Eye (tissue), 1 donor: Measurements from ENCODE around the gene ANKIB1.
"Not testable (repeated sequence)": the region's sequence is repeated elsewhere in the genome, so short reads cannot be mapped to it uniquely, and the experiment has no call there.

ENCODE experiments used
- DNase-seq: peaks from one replicate; pipeline ENCODE4 v3.0.0-alpha.2; 2015

Gene ANKIB1

GRCh38 chr7:92333866-92334265, 88.1 kb downstream of the ANKIB1 start:
- DNase-seq = no peak

GRCh38 chr7:92335574-92335973, 89.8 kb downstream of the ANKIB1 start:
- no peak for DNase-seq

- no peak for DNase-seq
Measured at GRCh38 chr7:92336662-92337340, 91.0 kb downstream of the ANKIB1 start.

- DNase-seq = no peak
Measured at GRCh38 chr7:92340016-92340415, 94.2 kb downstream of the ANKIB1 start.

GRCh38 chr7:92343714-92344113, 97.9 kb downstream of the ANKIB1 start:
- DNase-seq = no peak

GRCh38 chr7:92352009-92352408, 106.2 kb downstream of the ANKIB1 start:
- DNase-seq = no peak

- no peak for DNase-seq
Measured at GRCh38 chr7:92354214-92354613, 108.4 kb downstream of the ANKIB1 start.

GRCh38 chr7:92356406-92356805, 110.6 kb downstream of the ANKIB1 start:
- no peak for DNase-seq

- DNase-seq = no peak
Measured at GRCh38 chr7:92357260-92357659, 111.5 kb downstream of the ANKIB1 start.

- DNase-seq = not testable (repeated sequence)
Measured at GRCh38 chr7:92359179-92359578, 113.4 kb downstream of the ANKIB1 start.

GRCh38 chr7:92359801-92360200, 114.0 kb downstream of the ANKIB1 start:
- DNase-seq = no peak

GRCh38 chr7:92360387-92360786, 114.6 kb downstream of the ANKIB1 start:
- DNase-seq = no peak

- no peak for DNase-seq
Measured at GRCh38 chr7:92362131-92362530, 116.4 kb downstream of the ANKIB1 start.

- DNase-seq = no peak
Measured at GRCh38 chr7:92366730-92367129, 121.0 kb downstream of the ANKIB1 start.

GRCh38 chr7:92368741-92369140, 123.0 kb downstream of the ANKIB1 start:
- no peak for DNase-seq

- DNase-seq = no peak
Measured at GRCh38 chr7:92375013-92375412, 129.2 kb downstream of the ANKIB1 start.

GRCh38 chr7:92391071-92391470, 145.3 kb downstream of the ANKIB1 start:
- no peak for DNase-seq

- no peak for DNase-seq
Measured at GRCh38 chr7:92397542-92397941, 151.8 kb downstream of the ANKIB1 start.

GRCh38 chr7:92400013-92400412, 154.2 kb downstream of the ANKIB1 start:
- DNase-seq = no peak

GRCh38 chr7:92402920-92403759, 157.4 kb downstream of the ANKIB1 start:
- DNase-seq = no peak

- no peak for DNase-seq
Measured at GRCh38 chr7:92403760-92404074, 157.9 kb downstream of the ANKIB1 start.

GRCh38 chr7:92404170-92404614, 158.4 kb downstream of the ANKIB1 start:
- no peak for DNase-seq

- DNase-seq = no peak
Measured at GRCh38 chr7:92409357-92409756, 163.6 kb downstream of the ANKIB1 start.

- not testable (repeated sequence) for DNase-seq
Measured at GRCh38 chr7:92410162-92410561, 164.4 kb downstream of the ANKIB1 start.
